Endothelial cell of umbilical vein (primary cell): ENCODE data around the gene SLC6A19.

Source experiments
- CTCF ChIP-seq, 2 donors: IDR thresholded peaks; 1 replicate in 1 of 2; 2 replicates in 1 of 2; pipeline ENCODE4 v1.5.1; 2011; ENCODE audit warnings: low read length in 2 of 2, mild to moderate bottlenecking in 2 of 2, moderate library complexity in 2 of 2, control low read depth in 1 of 2, inconsistent platforms in 1 of 2, low read depth in 1 of 2; ENCODE audit not compliant: insufficient read depth in 1 of 2; ENCODE audit errors: extremely low read depth in 1 of 2
- EZH2 ChIP-seq: IDR thresholded peaks from 2 replicates; pipeline ENCODE4 v1.6.1; 2012; ENCODE audit warnings: borderline replicate concordance, low read depth, mild to moderate bottlenecking, moderate library complexity, low read length, inconsistent platforms; ENCODE audit not compliant: severe bottlenecking
- FOS ChIP-seq: IDR thresholded peaks from 2 replicates; pipeline ENCODE4 v1.6.1; 2011; ENCODE audit warnings: mild to moderate bottlenecking, low read length, moderate library complexity, borderline replicate concordance; ENCODE audit not compliant: insufficient read depth
- GATA2 ChIP-seq: IDR thresholded peaks from 2 replicates; pipeline ENCODE4 v1.7.0; 2011; ENCODE audit warnings: low read depth, mild to moderate bottlenecking, moderate library complexity, mixed read lengths, low read length; ENCODE audit not compliant: insufficient read length, insufficient read depth
- JUN ChIP-seq: IDR thresholded peaks from 2 replicates; pipeline ENCODE4 v1.6.1; 2011; ENCODE audit warnings: borderline replicate concordance, low read depth; ENCODE audit not compliant: insufficient read length, insufficient read depth
- MYC ChIP-seq: IDR thresholded peaks from one replicate; pipeline ENCODE4 v1.6.1; 2011; ENCODE audit warnings: mild to moderate bottlenecking, low read depth, low read length
- POLR2A ChIP-seq: IDR thresholded peaks from 2 replicates; pipeline ENCODE4 v1.6.1; 2012; ENCODE audit warnings: low read depth, mild to moderate bottlenecking, control low read depth, low read length
- POLR2AphosphoS5 ChIP-seq: IDR thresholded peaks from 2 replicates; pipeline ENCODE4 v1.6.1; 2012; ENCODE audit warnings: low read depth, mild to moderate bottlenecking, control low read depth, low read length, moderate library complexity; ENCODE audit not compliant: insufficient read depth
- TF ChIP-seq, protein P1 (sequence below): IDR thresholded peaks from 2 replicates; pipeline ENCODE4 v1.6.1; 2011; ENCODE audit not compliant: insufficient read depth, insufficient read length

- TF ChIP-seq POLR2A (no peak), EZH2 (no peak), CTCF (IDR thresholded peaks at IDR 0.05; ENCODE audit: extremely low read depth in 1 of 2, insufficient read depth in 1 of 2, low read depth in 1 of 2, low read length in 2 of 2) (no peak), POLR2AphosphoS5 (no peak), GATA2 (no peak), JUN (no peak), FOS (no peak), MYC (no peak)
- TF ChIP-seq, protein P1, sequence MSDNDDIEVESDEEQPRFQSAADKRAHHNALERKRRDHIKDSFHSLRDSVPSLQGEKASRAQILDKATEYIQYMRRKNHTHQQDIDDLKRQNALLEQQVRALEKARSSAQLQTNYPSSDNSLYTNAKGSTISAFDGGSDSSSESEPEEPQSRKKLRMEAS, result no peak
Measured at GRCh38 chr5:1261643-1262042, 60.2 kb downstream of the SLC6A19 start.
